Activated CD4-positive, alpha-beta T cell treated with anti-CD3 and anti-CD28 coated beads, Interleukin-2, amount 50 U/mL, for 4 hours (primary cell): ENCODE measurements around the gene ZNF282.

Source experiments
- DNase-seq, 2 experiments: peaks; one replicate each; pipeline ENCODE4 v3.0.0-alpha.2; 2020

Gene ZNF282

GRCh38 chr7:149195180-149196150, at the start of gene ZNF282:
TSS of gene ZNF282 (plus strand) at chr7:149195546. CDS start at chr7:149195590, 44 bp downstream.
- peak; percentile 52 to 60 for DNase-seq

GRCh38 chr7:149147072-149147751, 48.1 kb upstream of the ZNF282 start, which contains the start of gene ZNF398:
TSS of gene ZNF398 (plus strand) at chr7:149147453. CDS start at chr7:149147743, 290 bp downstream.
- peak; percentile 74 to 75 for DNase-seq

- peak; percentile 62 for DNase-seq
Observed at GRCh38 chr7:149147752-149148653, 47.3 kb upstream of the ZNF282 start.

GRCh38 chr7:149150981-149151380, 44.4 kb upstream of the ZNF282 start:
- DNase-seq: no peak

- DNase-seq: no peak
Observed at GRCh38 chr7:149153346-149153745, 42.0 kb upstream of the ZNF282 start.

- DNase-seq: no peak
Observed at GRCh38 chr7:149154056-149154455, 41.3 kb upstream of the ZNF282 start.

GRCh38 chr7:149156898-149157297, 38.4 kb upstream of the ZNF282 start:
- DNase-seq: no peak

GRCh38 chr7:149161241-149161848, 34.0 kb upstream of the ZNF282 start:
- no peak for DNase-seq

GRCh38 chr7:149166142-149166541, 29.2 kb upstream of the ZNF282 start:
- no peak for DNase-seq

- DNase-seq: no peak
Observed at GRCh38 chr7:149166630-149167352, 28.6 kb upstream of the ZNF282 start.

- no peak for DNase-seq
Observed at GRCh38 chr7:149171892-149172533, 23.3 kb upstream of the ZNF282 start.

- DNase-seq: no peak
Observed at GRCh38 chr7:149172534-149172920, 22.8 kb upstream of the ZNF282 start.

GRCh38 chr7:149175150-149175549, 20.2 kb upstream of the ZNF282 start:
- no peak for DNase-seq

- DNase-seq: no peak
Observed at GRCh38 chr7:149179241-149179640, 16.1 kb upstream of the ZNF282 start.

GRCh38 chr7:149180722-149181449, 14.5 kb upstream of the ZNF282 start:
- DNase-seq: no peak

GRCh38 chr7:149181450-149181790, 13.9 kb upstream of the ZNF282 start:
- DNase-seq: no peak

- no peak for DNase-seq
Observed at GRCh38 chr7:149184274-149184673, 11.1 kb upstream of the ZNF282 start.

GRCh38 chr7:149188213-149188612, 7.1 kb upstream of the ZNF282 start:
- no peak for DNase-seq

- no peak for DNase-seq
Observed at GRCh38 chr7:149188637-149189259, 6.6 kb upstream of the ZNF282 start.

GRCh38 chr7:149191851-149192250, 3.5 kb upstream of the ZNF282 start:
- DNase-seq: no peak
